ENCODE measurements around the gene MACROD2. TPM values are rescaled to one million over a fixed set of nuclear protein-coding genes. Genes with fewer than 3 reads are reported as not detected.

MACROD2 gene
- polyA plus RNA-seq, 6 donors from 2014 or later = 27.2 to 49.3 (median 36.4) TPM

DNA sequence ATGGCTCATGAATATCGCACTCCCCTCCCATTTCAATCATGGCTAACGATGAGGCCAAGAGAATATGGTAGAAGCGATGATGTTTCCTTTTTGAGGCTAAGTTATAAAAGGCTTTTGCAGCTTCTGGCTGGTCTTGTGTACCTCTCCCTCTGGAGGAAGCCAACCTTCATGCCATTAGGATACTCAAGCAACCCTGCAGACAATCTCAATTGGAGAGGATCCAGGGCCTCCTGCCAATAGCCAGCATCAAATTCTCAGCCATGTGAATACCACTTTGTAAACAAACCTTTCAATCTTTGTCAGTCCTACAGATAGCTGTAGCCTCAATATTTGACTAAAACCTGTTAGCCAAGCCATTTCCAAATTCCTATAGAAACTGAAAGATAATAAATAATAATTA is 1839.5 kb downstream of the MACROD2 start:
- H3K27ac Mint-ChIP-seq = no peak overlapping the region
- H3K36me3 Mint-ChIP-seq = peaks cover 0 to 6% of the 10 kb centered on the region in 2 donors
- ATAC-seq (ENCODE audit: low read depth in 2 of 2) (no peak), DNase-seq (no peak)
- no peak overlapping the region for H3K4me3 Mint-ChIP-seq
- peaks cover 15 to 31% (median 19%) of the 10 kb centered on the region in 3 donors for H3K27me3 Mint-ChIP-seq
- H3K4me1 Mint-ChIP-seq = peaks cover 0 to 3% (median 0%) of the 10 kb centered on the region in 3 donors
- no peaks in the 10 kb centered on the region for H3K9me3 Mint-ChIP-seq

DNA sequence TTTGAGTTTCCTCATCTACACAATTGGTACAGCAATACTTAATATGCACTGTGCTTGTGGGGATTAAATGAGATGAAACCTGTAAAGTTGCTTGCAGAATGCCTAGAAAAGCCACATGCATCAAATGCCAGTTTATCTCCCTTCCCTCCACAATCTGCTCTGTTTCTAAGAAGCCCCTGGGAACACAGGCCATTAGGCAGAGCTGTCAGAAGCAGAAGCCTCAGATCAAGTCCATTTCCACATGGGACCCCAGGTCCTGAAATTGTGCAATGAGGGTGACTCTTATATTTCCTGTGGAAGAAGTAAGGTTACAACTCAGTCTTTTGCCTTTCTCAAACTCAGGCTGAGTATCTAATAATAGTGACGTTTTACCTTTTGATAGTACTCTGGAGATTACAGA is 1840.5 kb downstream of the MACROD2 start:
- Mint-ChIP-seq H3K27ac (no peak overlapping the region), H3K27me3 (peaks cover 9 to 25% (median 17%) of the 10 kb centered on the region in 3 donors), H3K4me1 (peaks cover 0 to 4% (median 0%) of the 10 kb centered on the region in 3 donors), H3K4me3 (no peak overlapping the region), H3K9me3 (peaks cover 0 to under 1% (median 0%) of the 10 kb centered on the region in 7 donors), H3K36me3 (peaks cover 2 to 6% of the 10 kb centered on the region in 2 donors)
- DNase-seq = no peak
- no peak for ATAC-seq (ENCODE audit: low read depth in 2 of 2)

DNA sequence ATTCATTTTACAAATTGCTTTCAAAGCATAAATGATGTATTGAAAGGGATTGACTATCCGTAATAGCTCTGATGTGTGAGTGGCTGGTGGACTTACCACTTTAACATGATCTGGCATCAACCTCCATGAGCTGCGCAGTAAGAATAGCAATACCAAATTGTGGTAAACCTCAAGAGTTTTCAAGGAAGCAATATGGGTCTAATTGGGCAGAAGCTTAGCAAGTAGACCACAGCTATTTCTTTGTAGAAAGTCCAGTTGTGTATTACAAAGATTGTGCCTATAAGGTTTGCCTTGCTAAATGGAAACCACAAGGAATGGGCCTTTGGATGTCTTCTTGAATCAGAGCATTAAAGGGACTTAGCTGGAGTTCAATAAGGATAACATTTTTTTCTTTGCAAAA is 1841.3 kb downstream of the MACROD2 start:
- Mint-ChIP-seq H3K4me1 (peaks cover 0 to 7% (median 0%) of the 10 kb centered on the region in 3 donors), H3K27ac (no peak overlapping the region), H3K27me3 (peaks cover 5 to 20% (median 12%) of the 10 kb centered on the region in 3 donors), H3K36me3 (peaks cover 10 to 12% of the 10 kb centered on the region in 2 donors), H3K4me3 (no peak overlapping the region), H3K9me3 (peaks cover 3 to 9% (median 6%) of the 10 kb centered on the region in 7 donors)
- DNase-seq (no peak), ATAC-seq (ENCODE audit: low read depth in 2 of 2) (no peak)

DNA sequence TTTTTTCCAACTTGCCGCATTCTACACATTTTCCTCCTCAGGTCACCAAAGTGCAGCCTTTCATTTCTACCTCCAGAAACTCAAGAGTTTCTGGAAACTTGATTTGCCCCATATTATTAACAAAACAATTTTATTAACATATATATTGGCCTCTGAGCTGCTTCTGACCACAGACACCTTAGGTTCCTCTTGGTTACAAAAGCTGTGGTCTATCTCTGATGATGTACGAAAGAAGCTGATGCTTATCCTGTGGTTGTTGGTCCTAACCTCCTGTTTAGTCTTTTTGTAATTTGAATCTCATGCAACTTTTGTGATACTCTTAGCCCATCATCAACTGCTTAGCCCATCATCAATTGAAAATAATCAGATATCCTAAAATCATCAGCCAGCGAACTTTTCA is 1842.2 kb downstream of the MACROD2 start:
- H3K36me3 Mint-ChIP-seq = peaks cover 12 to 14% of the 10 kb centered on the region in 2 donors
- DNase-seq (no peak), ATAC-seq (ENCODE audit: low read depth in 2 of 2) (peak in 1 of 2 donors; percentile 28)
- peaks cover 2 to 12% (median 3%) of the 10 kb centered on the region in 3 donors for H3K27me3 Mint-ChIP-seq
- peaks cover 2 to 10% (median 4%) of the 10 kb centered on the region in 3 donors for H3K4me1 Mint-ChIP-seq
- no peak overlapping the region for H3K4me3 Mint-ChIP-seq
- peaks cover 3 to 11% (median 8%) of the 10 kb centered on the region in 7 donors for H3K9me3 Mint-ChIP-seq
- H3K27ac Mint-ChIP-seq = no peak overlapping the region

DNA sequence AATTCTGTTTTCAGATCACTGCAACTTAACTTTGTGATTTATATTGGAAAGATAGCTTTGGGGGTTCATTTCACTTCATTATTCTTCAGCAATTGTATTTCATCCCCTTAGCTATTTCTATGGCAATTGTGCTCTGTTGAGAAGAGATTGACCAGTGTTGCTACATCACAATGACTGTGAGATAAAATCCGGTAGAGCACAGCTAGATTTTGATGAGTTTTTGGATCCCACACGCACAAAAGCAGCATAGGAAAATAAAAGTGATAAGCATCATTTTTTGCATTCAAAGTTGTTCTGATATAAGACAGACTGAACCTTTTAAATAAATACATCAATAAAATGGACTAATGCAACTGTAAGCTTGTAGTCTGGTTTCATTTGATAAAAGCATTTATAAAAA is 1843.2 kb downstream of the MACROD2 start:
- no peak overlapping the region for H3K27ac Mint-ChIP-seq
- DNase-seq (no peak), ATAC-seq (ENCODE audit: low read depth in 2 of 2) (no peak)
- peaks cover 11 to 15% (median 13%) of the 10 kb centered on the region in 3 donors for H3K4me1 Mint-ChIP-seq
- H3K27me3 Mint-ChIP-seq = peaks cover 0 to 6% (median 3%) of the 10 kb centered on the region in 3 donors
- peaks cover 3 to 11% (median 8%) of the 10 kb centered on the region in 7 donors for H3K9me3 Mint-ChIP-seq
- no peak overlapping the region for H3K4me3 Mint-ChIP-seq
- peaks cover 7 to 14% of the 10 kb centered on the region in 2 donors for H3K36me3 Mint-ChIP-seq

DNA sequence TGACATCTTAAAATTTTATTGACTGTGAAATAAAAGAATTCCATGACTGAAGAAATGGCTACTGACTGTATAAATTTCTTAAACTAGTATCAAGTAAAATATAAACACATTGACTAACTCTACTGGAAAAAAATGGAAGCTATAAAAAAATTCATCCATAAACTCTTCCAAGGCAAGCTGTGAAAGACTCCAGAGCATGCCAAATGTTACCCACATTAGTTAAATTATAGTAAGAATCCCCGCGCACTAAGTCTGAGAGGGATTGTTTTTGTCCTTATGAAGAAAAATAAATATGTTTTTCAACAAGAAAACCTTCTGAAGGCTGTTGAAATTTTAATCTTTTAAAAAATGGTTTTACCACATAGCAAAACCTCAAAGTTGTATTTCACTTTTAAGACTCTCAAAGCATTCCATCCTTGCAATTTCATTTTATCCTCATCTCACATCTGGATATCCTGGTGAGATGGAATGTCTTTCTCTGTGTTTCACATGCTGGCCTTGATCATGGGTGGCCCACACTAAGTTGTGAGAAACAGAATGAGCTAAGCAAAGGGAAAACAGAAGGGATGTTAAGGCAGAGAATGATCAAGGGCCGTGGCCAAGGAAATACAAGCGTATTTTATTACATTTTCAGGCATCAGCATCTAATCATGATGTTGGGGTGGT is 1845.5 kb downstream of the MACROD2 start:
- no peak overlapping the region for H3K27ac Mint-ChIP-seq
- H3K9me3 Mint-ChIP-seq = peaks cover 3 to 11% (median 8%) of the 10 kb centered on the region in 7 donors
- H3K4me1 Mint-ChIP-seq = peaks cover 20 to 22% (median 20%) of the 10 kb centered on the region in 3 donors
- peak overlapping the region in 1 of 8 donors; percentile 31 for H3K4me3 Mint-ChIP-seq
- H3K36me3 Mint-ChIP-seq = peaks cover 7 to 14% of the 10 kb centered on the region in 2 donors
- peaks cover 0 to 6% (median 3%) of the 10 kb centered on the region in 3 donors for H3K27me3 Mint-ChIP-seq
- ATAC-seq (ENCODE audit: low read depth in 2 of 2) = no peak
- DNase-seq = no peak

DNA sequence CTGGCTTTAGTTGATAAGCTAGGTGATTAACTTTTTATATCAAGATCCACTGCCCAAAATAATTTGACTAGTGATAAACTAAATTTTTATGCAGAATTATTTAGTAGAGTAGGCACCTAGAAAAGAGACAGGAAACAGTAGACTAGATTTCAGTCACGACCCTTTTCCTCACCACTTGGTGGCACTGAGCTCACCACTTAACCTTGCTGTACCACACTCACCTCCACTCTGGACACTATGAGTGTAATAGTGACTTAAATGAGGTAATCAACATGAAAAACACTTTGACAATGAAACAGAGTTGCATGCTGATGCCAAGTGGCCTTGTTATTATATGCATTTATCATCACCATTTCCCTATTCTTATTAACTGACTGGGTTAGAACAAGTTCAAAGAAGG is 1847.6 kb downstream of the MACROD2 start:
- Mint-ChIP-seq H3K27ac (no peak overlapping the region), H3K9me3 (peaks cover 3 to 11% (median 8%) of the 10 kb centered on the region in 7 donors), H3K4me1 (peaks cover 17 to 22% (median 20%) of the 10 kb centered on the region in 3 donors), H3K36me3 (peaks cover 7 to 14% of the 10 kb centered on the region in 2 donors), H3K4me3 (peak overlapping the region in 1 of 8 donors; percentile 45), H3K27me3 (peaks cover 0 to 5% (median 0%) of the 10 kb centered on the region in 3 donors)
- ATAC-seq (ENCODE audit: low read depth in 2 of 2) (peak; percentile 52 to 78), DNase-seq (peak; percentile 32)

DNA sequence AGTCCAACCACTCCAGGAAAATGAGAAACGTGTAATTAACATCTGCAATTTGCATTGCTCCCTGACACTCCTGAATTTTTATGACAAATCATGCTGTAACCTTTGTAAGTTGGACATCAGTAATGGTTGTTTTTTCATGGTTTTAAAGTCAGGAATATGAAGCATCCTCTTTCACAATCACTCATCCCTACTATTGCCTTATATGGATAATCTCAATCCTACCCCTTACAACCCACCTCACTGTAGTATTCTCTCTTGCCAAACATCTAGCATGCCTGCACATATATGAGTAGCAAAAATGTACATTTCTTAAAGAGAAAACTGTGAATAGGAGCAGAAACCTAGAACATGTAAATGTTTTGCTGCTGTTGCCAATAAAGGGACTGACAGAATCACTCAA is 1848.5 kb downstream of the MACROD2 start:
- DNase-seq (no peak), ATAC-seq (ENCODE audit: low read depth in 2 of 2) (no peak)
- no peak overlapping the region for H3K27ac Mint-ChIP-seq
- peaks cover 17 to 28% (median 23%) of the 10 kb centered on the region in 3 donors for H3K4me1 Mint-ChIP-seq
- no peak overlapping the region for H3K4me3 Mint-ChIP-seq
- peaks cover 7 to 14% of the 10 kb centered on the region in 2 donors for H3K36me3 Mint-ChIP-seq
- peaks cover 3 to 11% (median 8%) of the 10 kb centered on the region in 7 donors for H3K9me3 Mint-ChIP-seq
- H3K27me3 Mint-ChIP-seq = no peaks in the 10 kb centered on the region

DNA sequence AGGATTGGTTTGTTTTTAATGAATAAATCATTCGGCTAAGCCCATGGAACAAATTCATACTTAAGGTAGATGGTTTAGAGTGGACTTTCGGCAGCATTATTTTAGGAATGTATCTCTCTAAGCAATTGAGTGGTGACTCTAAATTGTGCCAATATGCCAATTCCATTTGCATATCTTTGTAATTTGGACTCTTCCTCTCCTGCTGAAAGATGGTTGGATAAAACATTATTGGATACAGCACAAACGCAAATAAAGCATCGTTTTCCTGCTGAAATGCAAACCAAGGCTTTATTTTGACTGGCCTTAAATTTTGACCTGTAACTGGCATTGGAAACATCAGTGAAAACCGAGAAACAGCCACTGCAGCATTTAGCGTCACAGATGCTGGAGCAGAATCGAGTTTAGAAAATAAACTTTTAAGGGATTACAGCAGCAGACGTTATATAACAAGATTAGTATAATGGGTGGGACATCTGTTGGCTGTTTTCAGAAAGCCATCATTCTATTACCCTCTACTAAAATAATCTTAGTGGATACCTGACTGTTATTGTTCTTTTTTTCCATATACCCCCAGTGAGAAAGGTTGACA is 1852.0 kb downstream of the MACROD2 start:
- Mint-ChIP-seq H3K4me3 (no peak overlapping the region), H3K9me3 (peaks cover 0 to 5% (median 0%) of the 10 kb centered on the region in 7 donors), H3K27me3 (no peaks in the 10 kb centered on the region), H3K4me1 (peaks cover 20 to 53% (median 47%) of the 10 kb centered on the region in 3 donors), H3K36me3 (peaks cover 0 to 3% of the 10 kb centered on the region in 2 donors), H3K27ac (no peak overlapping the region)
- no peak for DNase-seq
- ATAC-seq (ENCODE audit: low read depth in 2 of 2) = no peak

DNA sequence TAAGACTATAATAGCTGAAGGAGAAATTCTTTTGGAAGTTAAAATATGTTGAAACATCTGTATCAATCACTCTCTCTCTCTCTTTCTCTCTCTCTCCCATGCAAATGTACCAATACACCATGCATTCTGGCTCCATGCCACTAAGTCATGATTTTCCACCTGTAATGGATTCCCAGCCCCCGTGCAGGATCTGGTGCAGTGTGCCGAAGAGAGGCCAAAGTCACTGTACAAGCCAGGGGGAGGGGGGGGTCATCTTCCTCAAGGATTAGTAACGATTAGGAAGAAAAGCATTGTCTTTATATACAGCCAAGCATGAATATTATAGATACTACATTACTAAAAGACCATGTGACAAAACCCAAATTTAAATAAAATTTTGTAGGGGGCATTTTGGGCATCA is 1852.8 kb downstream of the MACROD2 start:
- H3K4me1 Mint-ChIP-seq = peaks cover 13 to 47% (median 39%) of the 10 kb centered on the region in 3 donors
- H3K27me3 Mint-ChIP-seq = no peaks in the 10 kb centered on the region
- peaks cover 0 to 5% (median 0%) of the 10 kb centered on the region in 7 donors for H3K9me3 Mint-ChIP-seq
- H3K4me3 Mint-ChIP-seq = no peak overlapping the region
- DNase-seq (no peak), ATAC-seq (ENCODE audit: low read depth in 2 of 2) (no peak)
- H3K36me3 Mint-ChIP-seq = peaks cover 0 to 3% of the 10 kb centered on the region in 2 donors
- H3K27ac Mint-ChIP-seq = no peak overlapping the region

DNA sequence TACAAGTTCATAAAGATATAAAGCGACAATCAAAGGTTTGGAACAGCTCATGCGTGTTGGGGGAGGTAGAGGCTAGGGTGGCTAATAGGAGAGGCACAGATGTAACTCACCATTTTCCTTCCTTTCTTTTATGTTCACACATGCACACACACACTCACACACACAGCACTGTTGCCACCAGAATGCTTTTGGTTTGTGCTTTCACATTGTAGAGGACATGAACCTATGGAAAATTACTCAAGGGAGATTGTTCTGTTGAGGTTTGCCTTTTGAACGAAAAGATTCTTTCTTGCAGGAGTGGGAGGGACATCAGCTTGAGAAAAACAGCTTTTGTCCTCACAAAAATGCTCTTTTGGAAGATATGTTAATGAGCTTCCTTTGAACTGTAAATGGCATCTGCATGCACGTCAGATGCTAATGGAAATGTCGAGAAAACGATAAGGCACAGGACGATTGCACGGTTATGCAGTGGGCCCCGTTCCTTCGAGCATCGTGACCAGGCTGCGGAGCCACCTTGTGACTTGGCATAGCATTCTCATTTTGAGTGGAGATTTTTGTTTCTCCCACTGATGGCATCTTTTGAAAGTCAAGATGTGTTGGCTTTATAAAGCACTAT is 1853.8 kb downstream of the MACROD2 start:
- Mint-ChIP-seq H3K4me1 (peaks cover 11 to 47% (median 37%) of the 10 kb centered on the region in 3 donors), H3K27me3 (no peaks in the 10 kb centered on the region), H3K36me3 (peaks cover 0 to 3% of the 10 kb centered on the region in 2 donors), H3K4me3 (peak overlapping the region in 1 of 8 donors; percentile 22), H3K9me3 (peaks cover 0 to 5% (median 0%) of the 10 kb centered on the region in 7 donors), H3K27ac (no peak overlapping the region)
- no peak for ATAC-seq (ENCODE audit: low read depth in 2 of 2)
- no peak for DNase-seq

DNA sequence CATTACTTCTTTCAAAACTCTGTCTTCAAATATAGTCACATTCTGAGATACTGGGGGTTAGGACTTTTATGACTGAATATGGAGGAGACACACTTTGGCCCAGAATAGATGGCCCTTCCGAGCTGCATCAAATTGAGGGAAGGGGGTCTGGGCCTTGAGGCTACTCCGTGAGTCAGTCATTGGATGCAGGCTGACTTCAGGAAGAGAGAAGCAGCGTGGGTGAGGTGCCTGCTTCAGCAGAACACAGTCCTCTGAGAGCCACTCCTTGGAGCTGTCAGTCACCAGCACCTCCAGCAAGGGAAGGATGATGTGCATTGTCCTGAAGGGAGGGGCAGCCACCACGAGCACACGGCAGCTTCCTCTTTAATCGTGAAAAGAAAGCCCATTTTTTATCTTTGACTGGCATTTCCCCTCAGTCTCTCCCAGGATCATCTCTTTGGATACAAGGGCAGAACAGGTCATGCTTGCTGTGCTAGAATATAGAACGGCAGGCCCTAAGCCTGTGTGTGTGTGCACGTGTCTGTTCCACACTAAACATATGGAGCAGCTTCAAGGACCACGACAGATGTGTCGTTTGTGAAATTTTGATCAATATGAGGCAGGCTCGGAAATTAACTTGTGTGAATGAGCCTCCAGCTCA is 1856.4 kb downstream of the MACROD2 start:
- H3K4me1 Mint-ChIP-seq = peaks cover 11 to 55% (median 37%) of the 10 kb centered on the region in 3 donors

DNA sequence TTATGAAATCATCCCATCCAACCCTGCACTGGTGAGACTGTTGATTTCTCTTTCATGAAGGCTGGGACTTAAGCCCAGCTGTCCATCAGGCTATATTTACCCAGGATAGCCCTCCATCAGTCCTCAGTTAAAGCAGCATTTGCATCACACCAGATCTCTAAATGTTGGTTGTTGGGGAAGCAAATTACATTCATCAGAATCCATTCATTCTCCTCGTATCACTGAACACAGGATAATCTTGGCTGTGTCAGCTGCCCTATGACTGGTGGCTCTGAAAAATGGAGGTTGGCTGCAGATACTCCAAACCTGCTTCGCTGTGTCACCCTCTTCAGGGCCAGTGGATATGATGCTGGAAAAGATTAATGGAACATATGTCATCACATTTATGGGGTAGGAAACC is 1859.6 kb downstream of the MACROD2 start:
- H3K4me1 Mint-ChIP-seq = peaks cover 34 to 64% (median 53%) of the 10 kb centered on the region in 3 donors

More for the DNA sequence above, 1856.4 kb downstream of the MACROD2 start:
- Mint-ChIP-seq H3K27me3 (no peaks in the 10 kb centered on the region), H3K27ac (peak overlapping the region in 1 of 6 donors; percentile 13), H3K36me3 (peaks cover 0 to 3% of the 10 kb centered on the region in 2 donors), H3K4me3 (no peak overlapping the region), H3K9me3 (peaks cover 0 to 5% (median 0%) of the 10 kb centered on the region in 7 donors)
- DNase-seq (no peak), ATAC-seq (ENCODE audit: low read depth in 2 of 2) (peak in 1 of 2 donors; percentile 49)

More for the DNA sequence above, 1859.6 kb downstream of the MACROD2 start:
- H3K36me3 Mint-ChIP-seq = no peaks in the 10 kb centered on the region
- peaks cover 0 to 7% (median 4%) of the 10 kb centered on the region in 7 donors for H3K9me3 Mint-ChIP-seq
- peak overlapping the region in 3 of 6 donors; percentile 15 to 92 (median 26) for H3K27ac Mint-ChIP-seq
- DNase-seq (no peak), ATAC-seq (ENCODE audit: low read depth in 2 of 2) (no peak)
- H3K4me3 Mint-ChIP-seq = no peak overlapping the region
- H3K27me3 Mint-ChIP-seq = no peaks in the 10 kb centered on the region
